Measurements from ENCODE around the gene ARHGAP15.

DNA sequence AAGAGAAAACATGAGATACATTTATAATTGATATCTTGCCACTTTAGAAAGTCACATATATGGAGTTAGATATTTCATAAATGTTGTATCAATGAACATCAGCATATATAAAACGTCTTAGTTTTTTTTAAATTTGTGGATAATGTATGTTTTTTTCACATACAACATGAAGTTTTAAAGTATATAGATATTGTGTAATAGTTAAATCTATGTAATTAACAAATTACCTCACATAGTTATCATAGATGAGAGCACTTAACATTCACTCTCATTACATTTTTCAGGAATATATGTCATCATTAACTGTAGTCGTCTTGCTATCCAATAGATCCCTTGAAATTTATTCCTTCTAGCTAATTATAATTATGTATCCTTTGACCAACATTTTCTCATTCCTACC lies 406.6 kb downstream of the ARHGAP15 start:
- TF ChIP-seq, protein P1, sequence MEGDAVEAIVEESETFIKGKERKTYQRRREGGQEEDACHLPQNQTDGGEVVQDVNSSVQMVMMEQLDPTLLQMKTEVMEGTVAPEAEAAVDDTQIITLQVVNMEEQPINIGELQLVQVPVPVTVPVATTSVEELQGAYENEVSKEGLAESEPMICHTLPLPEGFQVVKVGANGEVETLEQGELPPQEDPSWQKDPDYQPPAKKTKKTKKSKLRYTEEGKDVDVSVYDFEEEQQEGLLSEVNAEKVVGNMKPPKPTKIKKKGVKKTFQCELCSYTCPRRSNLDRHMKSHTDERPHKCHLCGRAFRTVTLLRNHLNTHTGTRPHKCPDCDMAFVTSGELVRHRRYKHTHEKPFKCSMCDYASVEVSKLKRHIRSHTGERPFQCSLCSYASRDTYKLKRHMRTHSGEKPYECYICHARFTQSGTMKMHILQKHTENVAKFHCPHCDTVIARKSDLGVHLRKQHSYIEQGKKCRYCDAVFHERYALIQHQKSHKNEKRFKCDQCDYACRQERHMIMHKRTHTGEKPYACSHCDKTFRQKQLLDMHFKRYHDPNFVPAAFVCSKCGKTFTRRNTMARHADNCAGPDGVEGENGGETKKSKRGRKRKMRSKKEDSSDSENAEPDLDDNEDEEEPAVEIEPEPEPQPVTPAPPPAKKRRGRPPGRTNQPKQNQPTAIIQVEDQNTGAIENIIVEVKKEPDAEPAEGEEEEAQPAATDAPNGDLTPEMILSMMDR (IDR thresholded peaks at IDR 0.05; ENCODE audit: low read length), result no peak
- TF ChIP-seq EZH2phosphoT487 (IDR thresholded peaks at IDR 0.05; ENCODE audit: low read length), result no peak

Measured in MM.1S (cell line).